K562 (cell line): Measurements from ENCODE around the gene KAZN. TPM values are rescaled to one million over a fixed set of nuclear protein-coding genes. Genes with fewer than 3 reads are reported as not detected.

Experiments used
- ELF4 ChIP-seq: fragments of 450-650 bp; formaldehyde crosslinking; IDR thresholded peaks from 2 replicates; pipeline ENCODE4 v1.4.0; 2022; ENCODE audit warnings: missing genetic modification characterization
- ETV5 ChIP-seq: sonication (generic); formaldehyde crosslinking; IDR thresholded peaks from 2 replicates; pipeline ENCODE4 v1.4.0; 2020; ENCODE audit warnings: low read depth, mild to moderate bottlenecking, missing genetic modification reagents
- FUS ChIP-seq: fragments of 200-400 bp; formaldehyde crosslinking; optimal IDR thresholded peaks from 2 replicates; pipeline ENCODE3; 2017; ENCODE audit warnings: low read depth, low read length
- GATAD2B ChIP-seq: fragments of 450-650 bp; IDR thresholded peaks from 2 replicates; pipeline ENCODE4 v1.6.1; 2017; ENCODE audit warnings: mild to moderate bottlenecking, borderline replicate concordance
- NFXL1 ChIP-seq: fragments of 450-650 bp; formaldehyde crosslinking; IDR thresholded peaks from 2 replicates; pipeline ENCODE4 v1.4.0; 2021; ENCODE audit warnings: mild to moderate bottlenecking
- SNIP1 ChIP-seq: fragments of 450-650 bp; IDR thresholded peaks from 2 replicates; pipeline ENCODE4 v1.7.1; 2017; ENCODE audit warnings: low read depth, mild to moderate bottlenecking
- TRIM28 ChIP-seq: fragments of 450-650 bp; IDR thresholded peaks from 2 replicates; pipeline ENCODE4 v1.6.1; 2017
- ZNF431 ChIP-seq: sonication (generic); formaldehyde crosslinking; IDR thresholded peaks from 2 replicates; pipeline ENCODE4 v1.8.0; 2022; ENCODE audit warnings: mild to moderate bottlenecking, missing genetic modification reagents
- polyA plus RNA-seq, 8 experiments: library from polyadenylated mRNA; depleted of rRNA in 4 of 8; stranded (reverse) in 5 of 8; unstranded in 3 of 8; fragments of >200 nt; fragmentation: Nextera tagmentation in 2 of 8; fragmentation: Illumina TruSeq in 1 of 8; extraction: Ambion mirVana in 2 of 8; extraction: Trizol in 1 of 8; gene quantifications; 2 replicates each; pipeline versions ENCODE4 v1.2.1 to v1.2.3, GENCODE V29; 2011 to 2014; ENCODE audit warnings: inconsistent platforms in 1 of 8, missing spikeins in 1 of 8
- total RNA-seq, 7 experiments: library from RNA; depleted of rRNA in 6 of 7; stranded (reverse); fragments of >200 nt in 6 of 7; fragmentation: Illumina TruSeq in 2 of 7; extraction: Trizol in 2 of 7; gene quantifications; 2 replicates each; pipeline versions ENCODE4 v1.2.1 to v1.2.3, GENCODE V29; 2011 to 2021; ENCODE audit warnings: low replicate concordance in 1 of 7
- TF ChIP-seq, protein P1 (sequence below): IDR thresholded peaks from 2 replicates; pipeline ENCODE4 v1.6.1; 2012; ENCODE audit warnings: low read depth, low read length, improper control_type of control experiment, borderline replicate concordance
- TF ChIP-seq, protein P2 (sequence below): fragments of 200-800 bp; sonication (Bioruptor generic); IDR thresholded peaks from 2 replicates; pipeline ENCODE4 v1.6.1; 2016; ENCODE audit warnings: missing genetic modification characterization, missing compliant biosample characterization
- TF ChIP-seq, protein P3 (sequence below): fragments of 450-650 bp; formaldehyde crosslinking; conservative IDR thresholded peaks from 2 replicates; pipeline ENCODE4 v1.4.0; 2022; ENCODE audit warnings: mild to moderate bottlenecking, missing genetic modification characterization
- TF ChIP-seq, protein P4 (sequence below): fragments of 450-650 bp; IDR thresholded peaks from one replicate; pipeline ENCODE4 v1.6.1; 2018; ENCODE audit warnings: mild to moderate bottlenecking, moderate library complexity; ENCODE audit not compliant: partially characterized antibody
- TF ChIP-seq, protein P5 (sequence below): conservative IDR thresholded peaks from 2 replicates; pipeline ENCODE4 v1.6.1; 2011; ENCODE audit warnings: low read depth, mild to moderate bottlenecking, low read length; ENCODE audit not compliant: control insufficient read depth
- TF ChIP-seq, protein P6 (sequence below): sonication (generic); formaldehyde crosslinking; IDR thresholded peaks from 2 replicates; pipeline ENCODE4 v1.8.0; 2022; ENCODE audit warnings: mild to moderate bottlenecking, missing genetic modification reagents

The KAZN gene
- total and polyA plus RNA-seq, 9 of the 15 experiments (the other 6 are each of a cell fraction or from before 2014, with no cell fraction given), result 2.1 to 21.6 (median 5.4) TPM

DNA sequence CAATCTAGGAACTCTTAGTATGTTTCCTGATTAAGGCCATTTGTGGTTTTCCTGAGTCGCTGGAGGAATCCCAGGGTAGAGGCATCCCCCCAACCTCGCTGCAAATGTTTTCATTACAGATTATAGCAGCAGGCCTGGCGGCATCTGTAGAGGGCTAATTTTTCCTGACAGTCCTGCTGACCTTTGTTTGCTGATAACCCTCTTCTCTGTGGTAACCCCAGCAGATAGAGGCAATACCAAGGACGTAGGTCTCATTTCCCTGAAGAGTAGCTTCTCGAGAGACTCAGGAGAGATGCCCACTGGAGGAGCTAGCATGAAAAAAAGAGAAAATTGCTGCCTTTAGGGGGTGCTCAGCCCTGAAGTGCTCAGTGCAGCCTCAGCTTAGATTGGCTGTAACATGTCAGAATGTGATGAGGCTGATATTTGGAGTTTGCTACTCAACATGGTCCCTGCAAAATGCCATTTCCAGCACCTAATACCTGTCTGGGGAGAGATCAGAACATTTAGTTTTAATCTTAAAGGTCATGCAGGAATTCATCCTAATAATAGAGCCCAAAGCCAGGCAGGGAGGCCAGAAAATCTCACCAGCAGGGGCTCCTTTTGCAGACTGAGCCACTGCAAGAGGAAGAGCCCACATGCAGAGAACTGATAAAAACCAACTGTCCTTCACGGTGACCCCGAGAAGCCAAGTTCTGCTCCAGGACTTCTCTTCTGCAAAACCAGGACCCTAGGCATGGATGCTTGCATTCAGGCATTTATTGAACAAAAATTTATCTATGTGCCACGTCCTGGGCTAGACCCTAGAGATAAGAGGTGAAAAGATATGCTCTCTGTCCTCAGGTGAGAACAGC lies 184.5 kb downstream of the KAZN start (continued):
- TF ChIP-seq, protein P1, sequence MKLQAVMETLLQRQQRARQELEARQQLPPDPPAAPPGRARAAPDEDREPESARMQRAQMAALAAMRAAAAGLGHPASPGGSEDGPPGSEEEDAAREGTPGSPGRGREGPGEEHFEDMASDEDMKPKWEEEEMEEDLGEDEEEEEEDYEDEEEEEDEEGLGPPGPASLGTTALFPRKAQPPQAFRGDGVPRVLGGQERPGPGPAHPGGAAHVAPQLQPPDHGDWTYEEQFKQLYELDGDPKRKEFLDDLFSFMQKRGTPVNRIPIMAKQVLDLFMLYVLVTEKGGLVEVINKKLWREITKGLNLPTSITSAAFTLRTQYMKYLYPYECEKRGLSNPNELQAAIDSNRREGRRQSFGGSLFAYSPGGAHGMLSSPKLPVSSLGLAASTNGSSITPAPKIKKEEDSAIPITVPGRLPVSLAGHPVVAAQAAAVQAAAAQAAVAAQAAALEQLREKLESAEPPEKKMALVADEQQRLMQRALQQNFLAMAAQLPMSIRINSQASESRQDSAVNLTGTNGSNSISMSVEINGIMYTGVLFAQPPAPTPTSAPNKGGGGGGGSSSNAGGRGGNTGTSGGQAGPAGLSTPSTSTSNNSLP, result peak; percentile 6; the same call in 1 of the 2 replicates
- TF ChIP-seq, protein P2, sequence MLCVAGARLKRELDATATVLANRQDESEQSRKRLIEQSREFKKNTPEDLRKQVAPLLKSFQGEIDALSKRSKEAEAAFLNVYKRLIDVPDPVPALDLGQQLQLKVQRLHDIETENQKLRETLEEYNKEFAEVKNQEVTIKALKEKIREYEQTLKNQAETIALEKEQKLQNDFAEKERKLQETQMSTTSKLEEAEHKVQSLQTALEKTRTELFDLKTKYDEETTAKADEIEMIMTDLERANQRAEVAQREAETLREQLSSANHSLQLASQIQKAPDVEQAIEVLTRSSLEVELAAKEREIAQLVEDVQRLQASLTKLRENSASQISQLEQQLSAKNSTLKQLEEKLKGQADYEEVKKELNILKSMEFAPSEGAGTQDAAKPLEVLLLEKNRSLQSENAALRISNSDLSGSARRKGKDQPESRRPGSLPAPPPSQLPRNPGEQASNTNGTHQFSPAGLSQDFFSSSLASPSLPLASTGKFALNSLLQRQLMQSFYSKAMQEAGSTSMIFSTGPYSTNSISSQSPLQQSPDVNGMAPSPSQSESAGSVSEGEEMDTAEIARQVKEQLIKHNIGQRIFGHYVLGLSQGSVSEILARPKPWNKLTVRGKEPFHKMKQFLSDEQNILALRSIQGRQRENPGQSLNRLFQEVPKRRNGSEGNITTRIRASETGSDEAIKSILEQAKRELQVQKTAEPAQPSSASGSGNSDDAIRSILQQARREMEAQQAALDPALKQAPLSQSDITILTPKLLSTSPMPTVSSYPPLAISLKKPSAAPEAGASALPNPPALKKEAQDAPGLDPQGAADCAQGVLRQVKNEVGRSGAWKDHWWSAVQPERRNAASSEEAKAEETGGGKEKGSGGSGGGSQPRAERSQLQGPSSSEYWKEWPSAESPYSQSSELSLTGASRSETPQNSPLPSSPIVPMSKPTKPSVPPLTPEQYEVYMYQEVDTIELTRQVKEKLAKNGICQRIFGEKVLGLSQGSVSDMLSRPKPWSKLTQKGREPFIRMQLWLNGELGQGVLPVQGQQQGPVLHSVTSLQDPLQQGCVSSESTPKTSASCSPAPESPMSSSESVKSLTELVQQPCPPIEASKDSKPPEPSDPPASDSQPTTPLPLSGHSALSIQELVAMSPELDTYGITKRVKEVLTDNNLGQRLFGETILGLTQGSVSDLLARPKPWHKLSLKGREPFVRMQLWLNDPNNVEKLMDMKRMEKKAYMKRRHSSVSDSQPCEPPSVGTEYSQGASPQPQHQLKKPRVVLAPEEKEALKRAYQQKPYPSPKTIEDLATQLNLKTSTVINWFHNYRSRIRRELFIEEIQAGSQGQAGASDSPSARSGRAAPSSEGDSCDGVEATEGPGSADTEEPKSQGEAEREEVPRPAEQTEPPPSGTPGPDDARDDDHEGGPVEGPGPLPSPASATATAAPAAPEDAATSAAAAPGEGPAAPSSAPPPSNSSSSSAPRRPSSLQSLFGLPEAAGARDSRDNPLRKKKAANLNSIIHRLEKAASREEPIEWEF (CRISPR knock-in tag), result no peak
- TF ChIP-seq ETV5 (CRISPR knock-in tag) (peak; percentile 58; the same call in 1 of the 2 replicates), GATAD2B (peak; percentile 53; the same call in 1 of the 2 replicates), SNIP1 (no peak), NFXL1 (CRISPR knock-in tag) (no peak), FUS (no peak), TRIM28 (peak; percentile 72; the same call in 1 of the 2 replicates), ELF4 (CRISPR knock-in tag) (no peak), ZNF431 (no peak)
- TF ChIP-seq, protein P3, sequence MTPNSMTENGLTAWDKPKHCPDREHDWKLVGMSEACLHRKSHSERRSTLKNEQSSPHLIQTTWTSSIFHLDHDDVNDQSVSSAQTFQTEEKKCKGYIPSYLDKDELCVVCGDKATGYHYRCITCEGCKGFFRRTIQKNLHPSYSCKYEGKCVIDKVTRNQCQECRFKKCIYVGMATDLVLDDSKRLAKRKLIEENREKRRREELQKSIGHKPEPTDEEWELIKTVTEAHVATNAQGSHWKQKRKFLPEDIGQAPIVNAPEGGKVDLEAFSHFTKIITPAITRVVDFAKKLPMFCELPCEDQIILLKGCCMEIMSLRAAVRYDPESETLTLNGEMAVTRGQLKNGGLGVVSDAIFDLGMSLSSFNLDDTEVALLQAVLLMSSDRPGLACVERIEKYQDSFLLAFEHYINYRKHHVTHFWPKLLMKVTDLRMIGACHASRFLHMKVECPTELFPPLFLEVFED, result no peak
- TF ChIP-seq, protein P4, sequence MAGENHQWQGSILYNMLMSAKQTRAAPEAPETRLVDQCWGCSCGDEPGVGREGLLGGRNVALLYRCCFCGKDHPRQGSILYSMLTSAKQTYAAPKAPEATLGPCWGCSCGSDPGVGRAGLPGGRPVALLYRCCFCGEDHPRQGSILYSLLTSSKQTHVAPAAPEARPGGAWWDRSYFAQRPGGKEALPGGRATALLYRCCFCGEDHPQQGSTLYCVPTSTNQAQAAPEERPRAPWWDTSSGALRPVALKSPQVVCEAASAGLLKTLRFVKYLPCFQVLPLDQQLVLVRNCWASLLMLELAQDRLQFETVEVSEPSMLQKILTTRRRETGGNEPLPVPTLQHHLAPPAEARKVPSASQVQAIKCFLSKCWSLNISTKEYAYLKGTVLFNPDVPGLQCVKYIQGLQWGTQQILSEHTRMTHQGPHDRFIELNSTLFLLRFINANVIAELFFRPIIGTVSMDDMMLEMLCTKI, result no peak
- TF ChIP-seq, protein P5, sequence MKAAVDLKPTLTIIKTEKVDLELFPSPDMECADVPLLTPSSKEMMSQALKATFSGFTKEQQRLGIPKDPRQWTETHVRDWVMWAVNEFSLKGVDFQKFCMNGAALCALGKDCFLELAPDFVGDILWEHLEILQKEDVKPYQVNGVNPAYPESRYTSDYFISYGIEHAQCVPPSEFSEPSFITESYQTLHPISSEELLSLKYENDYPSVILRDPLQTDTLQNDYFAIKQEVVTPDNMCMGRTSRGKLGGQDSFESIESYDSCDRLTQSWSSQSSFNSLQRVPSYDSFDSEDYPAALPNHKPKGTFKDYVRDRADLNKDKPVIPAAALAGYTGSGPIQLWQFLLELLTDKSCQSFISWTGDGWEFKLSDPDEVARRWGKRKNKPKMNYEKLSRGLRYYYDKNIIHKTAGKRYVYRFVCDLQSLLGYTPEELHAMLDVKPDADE, result peak; percentile 62; the same call in 1 of the 2 replicates
- TF ChIP-seq, protein P6, sequence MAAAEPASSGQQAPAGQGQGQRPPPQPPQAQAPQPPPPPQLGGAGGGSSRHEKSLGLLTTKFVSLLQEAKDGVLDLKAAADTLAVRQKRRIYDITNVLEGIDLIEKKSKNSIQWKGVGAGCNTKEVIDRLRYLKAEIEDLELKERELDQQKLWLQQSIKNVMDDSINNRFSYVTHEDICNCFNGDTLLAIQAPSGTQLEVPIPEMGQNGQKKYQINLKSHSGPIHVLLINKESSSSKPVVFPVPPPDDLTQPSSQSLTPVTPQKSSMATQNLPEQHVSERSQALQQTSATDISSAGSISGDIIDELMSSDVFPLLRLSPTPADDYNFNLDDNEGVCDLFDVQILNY (CRISPR knock-in tag), result no peak
